Uterus (tissue), 2 donors: ENCODE results near the gene CAP1.

ENCODE experiments used
- POLR2A ChIP-seq, 2 donors: fragments of 450-650 bp; IDR thresholded peaks; one replicate each; pipeline ENCODE4 v1.6.1; 2016; ENCODE audit warnings: antibody characterized with exemption in 2 of 2, mild to moderate bottlenecking in 1 of 2, moderate library complexity in 1 of 2
- TF ChIP-seq, protein P1 (sequence below), 4 experiments: fragments of 200-600 bp in 2 of 4; fragments of 450-650 bp in 2 of 4; sonication (generic) in 2 of 4; IDR thresholded peaks; one replicate each; pipeline ENCODE4 v1.5.1; 2016 to 2019; ENCODE audit warnings: antibody characterized with exemption in 4 of 4, mild to moderate bottlenecking in 2 of 4, moderate library complexity in 1 of 4

- TF ChIP-seq, protein P1, sequence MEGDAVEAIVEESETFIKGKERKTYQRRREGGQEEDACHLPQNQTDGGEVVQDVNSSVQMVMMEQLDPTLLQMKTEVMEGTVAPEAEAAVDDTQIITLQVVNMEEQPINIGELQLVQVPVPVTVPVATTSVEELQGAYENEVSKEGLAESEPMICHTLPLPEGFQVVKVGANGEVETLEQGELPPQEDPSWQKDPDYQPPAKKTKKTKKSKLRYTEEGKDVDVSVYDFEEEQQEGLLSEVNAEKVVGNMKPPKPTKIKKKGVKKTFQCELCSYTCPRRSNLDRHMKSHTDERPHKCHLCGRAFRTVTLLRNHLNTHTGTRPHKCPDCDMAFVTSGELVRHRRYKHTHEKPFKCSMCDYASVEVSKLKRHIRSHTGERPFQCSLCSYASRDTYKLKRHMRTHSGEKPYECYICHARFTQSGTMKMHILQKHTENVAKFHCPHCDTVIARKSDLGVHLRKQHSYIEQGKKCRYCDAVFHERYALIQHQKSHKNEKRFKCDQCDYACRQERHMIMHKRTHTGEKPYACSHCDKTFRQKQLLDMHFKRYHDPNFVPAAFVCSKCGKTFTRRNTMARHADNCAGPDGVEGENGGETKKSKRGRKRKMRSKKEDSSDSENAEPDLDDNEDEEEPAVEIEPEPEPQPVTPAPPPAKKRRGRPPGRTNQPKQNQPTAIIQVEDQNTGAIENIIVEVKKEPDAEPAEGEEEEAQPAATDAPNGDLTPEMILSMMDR (IDR thresholded peaks at IDR 0.05) = peak in 1 of 4 experiments; percentile 29
- no peak for TF ChIP-seq POLR2A (IDR thresholded peaks at IDR 0.05)
Observed at GRCh38 chr1:40040511-40041465, at the start of gene CAP1.
